PC-3 (cell line): Measurements from ENCODE around the gene IGSF9B. TPM values are rescaled to one million over a fixed set of nuclear protein-coding genes. Genes with fewer than 3 reads are reported as not detected.

Experiments used
- ATAC-seq: fragments of 200-7000 bp; cut with Tn5 transposase; 2 replicates; pipeline ENCODE4 v1.9.1; 2020; ENCODE audit warnings: mild to moderate bottlenecking, moderate library complexity
- BruUV-seq: library from RNA; stranded (reverse); fragments of 400-500 nt; replicated peaks from 2 replicates; lab custom pipeline; 2021; lab: Mats Ljungman, UMichigan
- CTCF ChIA-PET: fragments of 300-600 bp; sonication (Branson Sonifier 250); formaldehyde crosslinking; loops from one replicate; lab custom pipeline; 2022; ENCODE audit warnings: antibody characterized with exemption; lab: Charles Lee
- POLR2A ChIA-PET: fragments of 300-600 bp; sonication (Branson Sonifier 250); formaldehyde crosslinking; loops from one replicate; lab custom pipeline; 2022; ENCODE audit warnings: antibody characterized with exemption; ENCODE audit not compliant: unreplicated experiment; lab: Charles Lee
- DNase-seq: peaks from one replicate; pipeline ENCODE4 v3.0.0-alpha.2; 2015
- H2AFZ ChIP-seq: fragments of 300-600 bp; sonication (generic); 2 replicates; pipeline ENCODE4 v1.6.0; 2016; ENCODE audit warnings: antibody characterized with exemption, low read length
- H3F3A ChIP-seq: fragments of 300-600 bp; sonication (generic); one replicate; pipeline ENCODE4 v1.6.0; 2017; ENCODE audit warnings: antibody characterized with exemption, low read length, control low read depth, mild to moderate bottlenecking; ENCODE audit not compliant: unreplicated experiment
- H3K27ac ChIP-seq: fragments of 300-600 bp; sonication (generic); 2 replicates; pipeline ENCODE4 v1.5.1; 2016; ENCODE audit warnings: mild to moderate bottlenecking, low read length
- H3K27me3 ChIP-seq: fragments of 300-600 bp; sonication (generic); 2 replicates; pipeline ENCODE4 v1.6.1; 2016; ENCODE audit warnings: low read length, mixed read lengths
- H3K36me3 ChIP-seq: fragments of 300-600 bp; sonication (generic); 2 replicates; pipeline ENCODE4 v1.6.1; 2016; ENCODE audit warnings: low read depth, mixed run types, low read length, mixed read lengths
- H3K4me1 ChIP-seq: fragments of 300-600 bp; sonication (generic); 2 replicates; pipeline ENCODE4 v1.5.1; 2016; ENCODE audit warnings: low read length; ENCODE audit not compliant: insufficient read depth
- H3K4me2 ChIP-seq: fragments of 300-600 bp; sonication (generic); 2 replicates; pipeline ENCODE4 v1.6.0; 2016; ENCODE audit warnings: low read length
- H3K4me3 ChIP-seq: fragments of 300-600 bp; sonication (generic); 2 replicates; pipeline ENCODE4 v1.5.1; 2016; ENCODE audit warnings: mild to moderate bottlenecking, low read length, mixed read lengths
- H3K79me2 ChIP-seq: fragments of 300-600 bp; sonication (generic); 2 replicates; pipeline ENCODE4 v1.6.1; 2017; ENCODE audit warnings: low read length, mixed read lengths
- H3K9ac ChIP-seq: fragments of 300-600 bp; sonication (generic); 2 replicates; pipeline ENCODE4 v1.6.0; 2016; ENCODE audit warnings: mild to moderate bottlenecking, low read length
- H3K9me2 ChIP-seq: fragments of 300-600 bp; sonication (generic); replicated peaks from 2 replicates; pipeline ENCODE4 v1.6.1; 2016; ENCODE audit warnings: mixed run types, low read length, mixed read lengths
- H3K9me3 ChIP-seq: fragments of 300-600 bp; sonication (generic); 2 replicates; pipeline ENCODE4 v1.6.1; 2016; ENCODE audit warnings: low read length, mixed read lengths
- H4K20me1 ChIP-seq: fragments of 300-600 bp; sonication (generic); 2 replicates; pipeline ENCODE4 v1.6.1; 2016; ENCODE audit warnings: low read length, mixed read lengths
- EZH2 ChIP-seq: fragments of 300-600 bp; sonication (generic); IDR thresholded peaks from one replicate; pipeline ENCODE4 v1.6.1; 2017; ENCODE audit warnings: antibody characterized with exemption, mild to moderate bottlenecking, low read length; ENCODE audit not compliant: unreplicated experiment
- EZH2phosphoT487 ChIP-seq: fragments of 300-600 bp; sonication (generic); IDR thresholded peaks from 2 replicates; pipeline ENCODE4 v1.6.1; 2018; ENCODE audit warnings: mild to moderate bottlenecking, antibody characterized with exemption, low read length, borderline replicate concordance
- intact Hi-C: fragments of 100-400 bp; cut with micrococcal nuclease; formaldehyde crosslinking; loops from 2 replicates; pipeline ENCODE4 v1.9.0; 2023
- total RNA-seq: library from RNA; depleted of rRNA; stranded (reverse); fragments of >200 nt; gene quantifications from 2 replicates; pipeline ENCODE4 v1.2.3, GENCODE V29; 2014
- TF ChIP-seq, protein P1 (sequence below): fragments of 300-600 bp; sonication (generic); conservative IDR thresholded peaks from 2 replicates; pipeline ENCODE4 v1.5.1; 2017; ENCODE audit warnings: antibody characterized with exemption, low read depth, mild to moderate bottlenecking, low read length

IGSF9B gene
- total RNA-seq, 1 experiment from 2014 or later = 0.58 TPM

DNA sequence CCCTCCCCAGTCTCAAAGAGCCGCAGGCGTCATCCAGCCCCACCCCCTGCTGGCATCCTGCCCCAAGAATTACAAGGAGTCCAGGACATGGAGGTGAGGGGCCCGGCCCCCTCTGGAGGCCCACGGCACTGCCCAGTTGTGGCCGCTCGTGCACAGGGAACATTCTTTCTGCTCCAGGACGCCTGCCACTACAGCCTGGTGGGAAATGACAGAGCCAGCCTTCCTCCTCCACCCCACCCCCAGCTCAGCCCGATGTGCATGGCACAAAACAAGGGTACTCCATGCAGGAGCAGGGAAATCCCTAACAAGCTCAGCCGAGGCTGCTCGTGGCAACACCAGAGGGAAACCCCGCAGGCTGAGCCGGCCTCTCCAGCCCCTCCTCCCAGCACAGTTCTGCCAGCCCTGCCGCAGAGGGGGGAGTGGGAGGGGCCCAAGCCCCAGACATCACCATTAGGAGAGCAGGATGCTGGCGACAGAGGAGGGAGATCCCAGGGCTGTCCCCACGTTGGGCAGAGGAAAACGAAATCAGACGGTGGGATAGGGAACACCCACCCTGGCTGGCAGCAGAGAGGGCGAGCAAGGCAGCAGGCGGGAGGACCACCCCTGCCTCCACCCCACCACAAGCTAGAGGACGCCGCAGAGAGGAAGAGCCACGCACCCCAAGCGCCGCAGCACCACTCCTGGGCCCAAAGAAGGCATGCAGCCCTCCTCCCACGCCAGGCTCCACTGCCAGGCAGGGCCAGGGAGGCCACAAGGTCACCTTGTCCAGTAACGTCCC is 10.0 kb downstream of the IGSF9B start:
- intact Hi-C loops = no loop called here
- ATAC-seq = peak; percentile 8; the same call in 1 of the 2 replicates

DNA sequence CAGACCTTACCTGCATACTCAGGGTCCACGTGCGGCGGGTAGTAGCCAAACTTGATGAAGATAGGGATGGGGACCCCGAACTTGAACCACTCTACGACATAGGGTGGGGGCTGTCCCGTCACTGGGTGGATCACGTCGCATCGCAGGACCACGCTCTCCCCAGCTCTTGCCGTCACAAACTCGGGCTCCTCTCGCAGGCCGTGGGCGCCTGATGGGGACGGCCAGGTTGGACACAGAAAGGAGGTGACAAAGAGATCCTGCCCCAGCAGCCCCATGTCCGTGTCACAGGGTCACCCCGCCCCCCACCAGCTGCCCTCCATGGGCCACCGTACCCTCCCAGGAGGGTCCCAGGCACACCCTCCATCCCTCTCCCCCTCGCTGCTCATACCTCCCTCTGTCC is 10.7 kb downstream of the IGSF9B start:
- Histone ChIP-seq H3K36me3 (no peaks in the 10 kb centered on the region), H3K9ac (no peak overlapping the region), H3K4me2 (no peak overlapping the region), H3K27me3 (no peaks in the 10 kb centered on the region), H3K79me2 (no peaks in the 10 kb centered on the region), H3K4me3 (no peak overlapping the region), H2AFZ (no peak overlapping the region), H4K20me1 (no peaks in the 10 kb centered on the region), H3F3A (no peaks in the 10 kb centered on the region), H3K9me2 (no peaks in the 10 kb centered on the region), H3K4me1 (no peaks in the 10 kb centered on the region), H3K27ac (no peak overlapping the region), H3K9me3 (0 out of 2 replicates have a peak, but pooled peaks cover 6% of the 10 kb centered on the region)
- ChIA-PET CTCF (no interaction called here), POLR2A (no interaction called here)
- intact Hi-C loops = no loop called here
- DNase-seq = no peak
- ATAC-seq = no peak
- TF ChIP-seq EZH2phosphoT487 (no peak), EZH2 (no peak)
- TF ChIP-seq, protein P1, sequence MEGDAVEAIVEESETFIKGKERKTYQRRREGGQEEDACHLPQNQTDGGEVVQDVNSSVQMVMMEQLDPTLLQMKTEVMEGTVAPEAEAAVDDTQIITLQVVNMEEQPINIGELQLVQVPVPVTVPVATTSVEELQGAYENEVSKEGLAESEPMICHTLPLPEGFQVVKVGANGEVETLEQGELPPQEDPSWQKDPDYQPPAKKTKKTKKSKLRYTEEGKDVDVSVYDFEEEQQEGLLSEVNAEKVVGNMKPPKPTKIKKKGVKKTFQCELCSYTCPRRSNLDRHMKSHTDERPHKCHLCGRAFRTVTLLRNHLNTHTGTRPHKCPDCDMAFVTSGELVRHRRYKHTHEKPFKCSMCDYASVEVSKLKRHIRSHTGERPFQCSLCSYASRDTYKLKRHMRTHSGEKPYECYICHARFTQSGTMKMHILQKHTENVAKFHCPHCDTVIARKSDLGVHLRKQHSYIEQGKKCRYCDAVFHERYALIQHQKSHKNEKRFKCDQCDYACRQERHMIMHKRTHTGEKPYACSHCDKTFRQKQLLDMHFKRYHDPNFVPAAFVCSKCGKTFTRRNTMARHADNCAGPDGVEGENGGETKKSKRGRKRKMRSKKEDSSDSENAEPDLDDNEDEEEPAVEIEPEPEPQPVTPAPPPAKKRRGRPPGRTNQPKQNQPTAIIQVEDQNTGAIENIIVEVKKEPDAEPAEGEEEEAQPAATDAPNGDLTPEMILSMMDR = no peak
- no TSS peak for BruUV-seq

More for the DNA sequence above, 10.0 kb downstream of the IGSF9B start:
- CTCF ChIA-PET = no interaction called here
- Histone ChIP-seq H3K4me3 (no peak overlapping the region), H3K9ac (no peak overlapping the region), H3K27ac (no peak overlapping the region), H3K9me3 (0 out of 2 replicates have a peak, but pooled peaks cover 4% of the 10 kb centered on the region), H3F3A (no peaks in the 10 kb centered on the region), H3K36me3 (no peaks in the 10 kb centered on the region), H3K9me2 (no peaks in the 10 kb centered on the region), H3K79me2 (no peaks in the 10 kb centered on the region), H3K4me1 (no peaks in the 10 kb centered on the region; the same call in 1 of the 2 replicates), H2AFZ (no peak overlapping the region), H3K4me2 (no peak overlapping the region), H3K27me3 (no peaks in the 10 kb centered on the region), H4K20me1 (no peaks in the 10 kb centered on the region)
- no peak for DNase-seq
- TF ChIP-seq, protein P1 = no peak
- TF ChIP-seq EZH2phosphoT487 = no peak
- no peak for TF ChIP-seq EZH2
- POLR2A ChIA-PET = no interaction called here
- no TSS peak for BruUV-seq
